Stimulated activated CD8-positive, alpha-beta memory T cell treated with anti-CD3 and anti-CD28 coated beads, Interleukin-4, amount 100 ng/mL, for 48 hours (primary cell): ENCODE data around the gene CD276.
"Not testable (repeated sequence)": the region's sequence is repeated elsewhere in the genome, so short reads cannot be mapped to it uniquely, and the experiment has no call there.

Experiments used
- DNase-seq: peaks from one replicate; pipeline ENCODE4 v3.0.0-alpha.2; 2020

The CD276 gene

DNA sequence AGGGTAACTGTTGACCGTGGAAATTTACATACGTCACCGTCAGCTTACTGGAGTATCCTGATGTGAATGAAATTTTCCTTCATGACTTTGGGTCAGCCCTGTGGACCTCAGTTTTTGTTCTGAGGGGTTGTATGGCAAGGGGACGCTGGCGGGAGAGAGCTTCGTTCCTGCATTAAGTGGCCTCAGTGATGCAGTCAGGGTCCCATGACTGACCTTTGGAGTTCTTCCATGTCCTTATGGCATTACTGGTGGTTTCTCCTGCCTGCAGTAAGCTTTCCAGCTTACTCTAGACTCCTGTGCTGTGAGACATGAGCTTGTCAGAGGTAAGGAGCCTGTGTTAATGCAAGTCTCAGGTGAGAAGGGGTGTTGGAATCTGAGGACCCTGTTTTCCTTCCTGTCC, 1.8 kb downstream of the CD276 start:
- no peak for DNase-seq

DNA sequence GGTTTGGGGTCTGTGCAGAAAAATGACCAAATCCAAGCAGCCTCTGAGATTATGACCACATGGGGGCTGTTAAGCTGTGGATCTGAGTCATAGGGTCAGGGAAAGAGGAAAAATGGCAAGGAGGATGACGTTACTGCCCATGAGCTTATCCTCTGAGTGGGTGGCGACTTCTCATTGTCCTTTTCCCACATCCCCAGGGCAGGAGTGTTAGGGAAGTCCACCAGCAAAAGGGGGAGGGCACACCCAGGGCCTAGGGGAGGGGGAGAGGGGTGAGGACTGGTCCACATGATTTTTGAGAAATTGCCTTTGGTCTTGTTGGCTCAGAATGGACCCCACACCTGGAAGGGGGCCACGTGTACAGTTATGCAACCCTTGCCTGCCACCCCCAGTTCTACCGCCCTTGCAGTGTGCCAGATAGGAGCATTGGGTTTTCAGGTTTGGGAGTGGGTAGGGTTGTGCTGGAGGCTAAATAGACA, 2.6 kb downstream of the CD276 start:
- DNase-seq: no peak

DNA sequence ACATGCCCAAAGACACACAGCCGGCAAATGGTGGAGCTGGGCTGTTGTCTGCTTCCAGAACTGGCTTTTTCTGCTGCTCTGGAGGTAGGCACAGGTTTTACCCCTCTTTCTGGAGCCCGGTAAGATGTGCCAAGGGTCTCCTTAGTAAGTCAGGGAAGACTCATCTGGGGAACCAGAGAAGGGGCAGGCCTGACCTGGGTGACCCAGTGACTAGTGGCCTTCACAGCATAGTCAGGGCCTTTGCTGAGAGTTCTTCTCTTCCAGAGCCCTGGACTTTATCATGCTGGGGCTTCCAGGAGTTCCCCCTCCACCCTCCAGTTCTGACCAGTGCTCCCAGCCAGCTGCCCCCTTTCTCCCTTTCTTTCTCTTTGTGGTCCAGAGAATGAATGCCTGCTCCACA, 3.2 kb downstream of the CD276 start:
- no peak for DNase-seq

DNA sequence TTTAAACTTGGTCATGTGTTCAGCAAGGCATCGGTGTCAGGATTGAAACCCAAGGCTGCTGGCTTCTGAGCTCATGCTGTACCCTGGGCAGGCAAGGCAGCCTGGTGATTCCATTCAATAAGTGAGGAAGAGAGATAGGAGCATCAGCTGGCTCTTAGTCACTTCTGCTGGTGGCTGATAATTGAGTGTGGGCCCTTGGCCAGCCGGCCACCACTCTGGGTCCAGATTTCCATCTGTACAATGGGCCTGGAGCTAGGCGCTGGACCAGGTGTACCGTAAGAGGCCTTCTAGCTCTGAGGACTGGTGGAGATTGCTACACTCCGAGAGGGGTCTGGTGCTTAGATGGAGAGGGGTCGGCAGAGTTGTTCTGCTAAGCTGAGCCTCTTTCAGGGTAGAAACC, 4.3 kb downstream of the CD276 start:
- DNase-seq: no peak

DNA sequence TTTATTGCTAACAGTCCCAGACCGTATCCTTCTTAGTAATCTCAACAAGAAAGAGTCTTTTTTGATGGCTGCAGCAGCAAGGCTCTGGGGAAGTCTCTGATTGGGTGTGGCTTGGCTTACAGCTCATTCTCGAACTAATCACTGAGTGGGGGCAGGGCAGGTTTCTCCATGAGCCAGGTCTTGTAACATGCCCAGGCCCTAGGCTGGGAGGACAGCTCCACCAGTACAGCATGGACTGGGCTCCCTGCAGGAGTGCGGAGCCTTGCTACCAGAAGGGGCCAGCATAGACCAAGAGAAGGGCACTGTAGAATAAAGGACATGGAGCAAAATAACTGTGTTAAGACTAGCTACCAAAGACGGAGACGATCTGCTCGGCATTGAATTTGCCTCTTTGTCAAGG, 7.2 kb downstream of the CD276 start:
- DNase-seq: no peak

DNA sequence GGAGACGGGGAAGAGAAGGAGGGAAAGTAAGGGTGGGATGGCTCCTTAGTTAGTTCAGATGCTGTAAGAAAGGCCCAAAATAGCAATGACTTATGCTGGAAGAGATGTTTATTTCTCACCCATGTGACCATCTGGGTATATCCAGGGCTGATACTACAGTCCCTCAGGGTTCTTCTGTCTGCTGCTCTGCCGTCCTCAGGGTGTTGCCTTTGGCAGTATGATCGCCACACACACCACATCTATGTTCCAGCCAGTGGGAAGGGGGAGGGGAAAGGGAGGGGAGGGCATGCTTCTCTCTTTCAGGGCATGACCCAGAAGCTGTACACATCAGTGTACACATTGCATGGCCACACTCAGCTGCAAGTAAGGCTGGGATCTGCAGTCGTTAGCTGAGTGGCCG, 10.2 kb downstream of the CD276 start:
- DNase-seq: no peak

DNA sequence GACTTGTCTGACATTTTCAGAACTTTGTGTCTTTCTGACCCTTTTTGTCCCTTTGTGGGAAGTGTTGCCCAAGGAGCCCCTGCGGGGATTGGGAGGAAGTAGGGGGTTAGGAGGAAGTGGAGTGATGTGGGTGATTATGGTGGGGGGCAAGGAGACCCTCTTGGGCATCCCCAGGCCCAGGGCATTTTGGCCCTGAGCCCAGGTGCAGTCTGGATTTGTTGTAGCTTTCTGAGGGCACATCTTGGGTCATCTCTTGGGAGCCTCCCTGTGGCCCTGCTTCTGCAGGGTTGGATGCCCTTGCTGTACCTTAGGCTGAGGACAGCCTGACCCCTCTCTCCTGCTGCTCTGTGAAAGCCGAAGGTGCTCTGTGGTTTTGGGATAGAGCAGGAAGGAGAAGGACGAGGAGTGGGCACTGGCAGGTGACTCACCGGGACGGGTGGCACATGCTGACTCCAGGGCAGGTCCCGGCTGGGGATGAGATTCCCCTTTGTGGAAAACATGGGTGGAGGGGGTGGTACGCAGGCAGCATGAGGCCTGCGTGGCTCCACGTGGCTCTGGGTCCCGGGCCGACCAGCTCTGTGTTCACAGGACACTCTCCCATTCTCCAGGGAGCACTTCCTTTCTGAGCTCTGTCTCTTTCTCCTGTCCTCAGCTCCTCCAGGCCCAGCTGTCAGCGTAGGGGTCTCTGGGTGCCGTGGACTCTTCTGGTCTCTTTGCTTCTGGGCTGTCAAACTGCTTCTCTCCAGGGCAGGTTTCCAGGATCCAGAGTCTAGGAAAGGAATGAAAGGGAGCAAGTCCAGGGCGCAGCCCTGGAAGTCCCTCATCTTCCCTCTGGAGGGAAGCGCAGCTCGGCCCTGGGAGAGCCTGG, 11.8 kb downstream of the CD276 start:
- no peak for DNase-seq

DNA sequence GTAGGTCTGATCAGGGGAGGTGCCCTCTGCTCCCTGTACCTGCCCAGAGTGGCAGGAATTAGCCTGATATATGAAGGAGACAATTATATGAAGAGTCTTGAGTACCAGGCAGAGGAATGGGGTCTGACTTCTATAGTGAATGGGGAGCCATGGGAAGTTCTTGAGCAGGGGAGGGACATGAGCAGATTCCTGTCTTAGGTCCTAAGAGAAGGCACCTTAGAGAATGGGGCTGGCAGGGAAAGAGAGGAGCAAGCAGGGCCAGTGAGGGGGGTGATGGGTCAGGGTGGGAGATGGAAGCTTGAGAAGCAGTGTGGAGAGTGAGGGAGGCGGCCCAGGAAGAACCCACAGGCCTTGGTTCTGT, 12.4 kb downstream of the CD276 start:
- DNase-seq: no peak

DNA sequence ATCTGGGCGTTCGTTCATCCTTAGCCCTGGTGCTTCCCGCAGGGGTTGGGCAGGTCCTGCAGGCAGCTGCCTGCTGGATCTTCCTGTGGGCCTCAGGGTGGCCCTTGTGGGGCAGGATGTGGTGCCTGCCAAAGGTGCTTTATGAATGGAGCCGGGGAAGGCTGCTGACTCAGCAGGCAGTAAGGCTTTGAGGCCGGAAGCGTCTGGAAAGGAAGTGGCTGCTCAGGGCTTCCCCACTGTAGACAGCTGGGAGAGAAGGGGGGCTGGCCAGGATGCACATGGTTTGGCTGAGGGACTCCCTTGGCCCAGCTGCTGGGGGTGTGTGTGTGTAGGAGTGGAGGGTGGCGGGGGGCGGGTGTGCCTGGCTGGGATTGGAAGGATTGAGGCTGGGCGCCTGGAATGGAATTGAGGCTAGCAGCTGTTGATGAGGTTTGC, 12.9 kb downstream of the CD276 start:
- DNase-seq: peak; percentile 81

DNA sequence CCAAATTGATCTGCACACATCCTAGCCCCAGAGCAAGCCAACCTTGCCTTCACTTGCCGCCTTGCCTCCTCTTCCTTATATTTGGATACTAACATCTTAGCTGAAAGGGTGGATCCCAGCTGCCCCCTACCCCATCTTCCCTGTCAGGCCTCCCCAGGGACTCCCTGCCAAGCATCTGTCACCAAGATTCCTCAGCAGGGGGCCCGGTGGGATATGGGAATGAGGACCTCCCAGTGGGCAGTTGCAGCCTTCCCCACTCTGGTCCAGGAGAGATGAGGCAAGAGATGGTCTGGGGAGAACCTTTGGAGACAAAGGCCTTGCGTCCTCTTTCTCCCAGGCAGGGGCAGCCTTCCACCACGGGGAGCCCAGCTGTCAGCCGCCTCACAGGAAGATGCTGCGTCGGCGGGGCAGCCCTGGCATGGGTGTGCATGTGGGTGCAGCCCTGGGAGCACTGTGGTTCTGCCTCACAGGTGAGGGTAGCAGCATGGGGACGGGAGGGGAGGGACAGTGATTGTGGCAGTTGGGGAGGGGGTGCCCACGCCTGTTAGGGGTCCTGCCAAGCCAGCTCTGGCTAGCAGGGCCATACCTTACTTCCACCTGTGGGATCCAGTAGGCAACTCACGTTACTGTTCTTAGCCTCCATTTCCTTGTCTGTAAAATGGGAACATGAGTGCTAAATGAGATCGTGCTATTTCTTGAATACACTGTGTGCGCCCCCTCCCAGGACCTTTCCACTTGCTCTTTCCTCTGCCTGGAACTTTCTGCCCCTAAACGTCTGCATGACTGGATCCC, 15.3 kb downstream of the CD276 start:
- no peak for DNase-seq

DNA sequence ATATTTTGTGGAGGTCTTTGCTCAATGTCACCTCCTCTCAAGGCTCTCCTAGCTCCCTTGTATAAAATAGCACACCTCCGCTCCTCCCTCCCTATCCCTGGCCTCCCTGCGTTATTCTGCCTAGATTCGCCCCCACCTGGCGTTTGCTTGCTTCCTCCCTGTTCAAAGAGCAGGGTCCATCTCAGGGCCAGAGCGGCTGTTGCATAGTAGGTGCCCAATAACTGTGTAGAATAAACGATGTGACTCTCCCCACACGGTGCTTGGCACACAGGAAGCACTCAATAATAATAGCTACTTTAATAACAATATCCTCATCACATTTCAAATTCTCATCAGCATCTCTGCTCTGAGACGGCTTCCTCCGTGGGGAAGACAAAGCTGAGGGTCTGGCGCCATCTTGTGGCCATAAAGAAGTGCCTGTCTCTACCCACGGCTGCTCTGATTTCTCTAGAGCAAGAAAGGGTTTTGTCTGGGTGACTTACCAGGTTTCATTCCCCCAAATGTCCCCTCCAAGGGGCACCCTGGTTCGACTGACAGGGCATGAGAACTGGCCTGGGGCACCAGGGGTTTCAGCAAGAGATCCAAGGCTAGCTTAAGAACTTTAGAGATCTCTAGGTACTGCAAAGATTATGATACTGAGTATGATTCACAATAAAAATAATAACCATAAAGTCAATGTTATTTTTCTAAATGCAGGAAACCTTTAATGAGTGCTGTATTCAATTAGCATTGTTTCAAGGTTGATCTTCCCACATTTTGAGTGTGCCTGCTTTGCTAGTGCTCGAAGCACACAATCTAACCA, 16.1 kb downstream of the CD276 start:
- peak; percentile 83 for DNase-seq

DNA sequence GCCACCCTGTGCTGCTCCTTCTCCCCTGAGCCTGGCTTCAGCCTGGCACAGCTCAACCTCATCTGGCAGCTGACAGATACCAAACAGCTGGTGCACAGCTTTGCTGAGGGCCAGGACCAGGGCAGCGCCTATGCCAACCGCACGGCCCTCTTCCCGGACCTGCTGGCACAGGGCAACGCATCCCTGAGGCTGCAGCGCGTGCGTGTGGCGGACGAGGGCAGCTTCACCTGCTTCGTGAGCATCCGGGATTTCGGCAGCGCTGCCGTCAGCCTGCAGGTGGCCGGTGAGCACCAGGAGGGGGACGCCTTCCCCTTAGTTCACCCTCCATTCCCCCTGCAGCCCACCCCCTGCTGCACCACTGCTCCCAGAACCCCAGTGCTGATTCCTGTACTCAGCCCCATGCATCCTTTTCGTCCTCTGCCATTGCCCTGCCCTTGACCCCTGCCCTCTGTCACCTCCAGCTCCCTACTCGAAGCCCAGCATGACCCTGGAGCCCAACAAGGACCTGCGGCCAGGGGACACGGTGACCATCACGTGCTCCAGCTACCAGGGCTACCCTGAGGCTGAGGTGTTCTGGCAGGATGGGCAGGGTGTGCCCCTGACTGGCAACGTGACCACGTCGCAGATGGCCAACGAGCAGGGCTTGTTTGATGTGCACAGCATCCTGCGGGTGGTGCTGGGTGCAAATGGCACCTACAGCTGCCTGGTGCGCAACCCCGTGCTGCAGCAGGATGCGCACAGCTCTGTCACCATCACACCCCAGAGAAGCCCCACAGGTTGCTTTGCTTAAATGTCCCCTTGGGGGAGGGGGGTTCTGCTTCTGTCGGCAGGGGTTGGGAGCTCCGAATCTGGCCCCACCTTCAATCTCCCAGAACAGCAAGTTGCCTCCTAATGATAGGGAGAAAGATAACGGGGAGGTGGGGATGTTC, 18.4 kb downstream of the CD276 start:
- not testable (repeated sequence) for DNase-seq

DNA sequence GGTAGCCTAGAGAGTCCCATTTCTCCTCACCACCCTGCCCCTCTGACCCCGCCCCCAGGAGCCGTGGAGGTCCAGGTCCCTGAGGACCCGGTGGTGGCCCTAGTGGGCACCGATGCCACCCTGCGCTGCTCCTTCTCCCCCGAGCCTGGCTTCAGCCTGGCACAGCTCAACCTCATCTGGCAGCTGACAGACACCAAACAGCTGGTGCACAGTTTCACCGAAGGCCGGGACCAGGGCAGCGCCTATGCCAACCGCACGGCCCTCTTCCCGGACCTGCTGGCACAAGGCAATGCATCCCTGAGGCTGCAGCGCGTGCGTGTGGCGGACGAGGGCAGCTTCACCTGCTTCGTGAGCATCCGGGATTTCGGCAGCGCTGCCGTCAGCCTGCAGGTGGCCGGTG, 19.4 kb downstream of the CD276 start:
- DNase-seq: not testable (repeated sequence)

DNA sequence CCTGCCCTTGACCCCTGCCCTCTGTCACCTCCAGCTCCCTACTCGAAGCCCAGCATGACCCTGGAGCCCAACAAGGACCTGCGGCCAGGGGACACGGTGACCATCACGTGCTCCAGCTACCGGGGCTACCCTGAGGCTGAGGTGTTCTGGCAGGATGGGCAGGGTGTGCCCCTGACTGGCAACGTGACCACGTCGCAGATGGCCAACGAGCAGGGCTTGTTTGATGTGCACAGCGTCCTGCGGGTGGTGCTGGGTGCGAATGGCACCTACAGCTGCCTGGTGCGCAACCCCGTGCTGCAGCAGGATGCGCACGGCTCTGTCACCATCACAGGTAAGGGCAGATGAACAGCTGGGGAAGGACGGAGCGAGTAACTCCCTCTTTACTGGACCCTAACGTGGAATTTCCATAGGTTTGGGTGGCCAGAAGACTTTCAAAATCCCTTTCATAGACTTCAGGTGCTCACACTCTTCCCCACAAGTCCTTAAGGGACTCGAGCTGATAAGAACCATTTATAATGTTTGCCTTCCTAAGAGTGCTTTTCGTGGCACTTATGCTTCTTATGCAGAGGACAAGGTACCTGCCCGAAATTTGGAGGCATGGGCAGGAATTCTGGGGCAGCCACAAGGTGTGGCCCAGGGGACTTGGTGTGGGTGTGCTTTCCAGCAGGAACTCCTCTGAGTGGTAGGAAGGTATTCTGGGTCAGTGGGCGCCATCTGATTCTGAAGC, 20.1 kb downstream of the CD276 start:
- not testable (repeated sequence) for DNase-seq

DNA sequence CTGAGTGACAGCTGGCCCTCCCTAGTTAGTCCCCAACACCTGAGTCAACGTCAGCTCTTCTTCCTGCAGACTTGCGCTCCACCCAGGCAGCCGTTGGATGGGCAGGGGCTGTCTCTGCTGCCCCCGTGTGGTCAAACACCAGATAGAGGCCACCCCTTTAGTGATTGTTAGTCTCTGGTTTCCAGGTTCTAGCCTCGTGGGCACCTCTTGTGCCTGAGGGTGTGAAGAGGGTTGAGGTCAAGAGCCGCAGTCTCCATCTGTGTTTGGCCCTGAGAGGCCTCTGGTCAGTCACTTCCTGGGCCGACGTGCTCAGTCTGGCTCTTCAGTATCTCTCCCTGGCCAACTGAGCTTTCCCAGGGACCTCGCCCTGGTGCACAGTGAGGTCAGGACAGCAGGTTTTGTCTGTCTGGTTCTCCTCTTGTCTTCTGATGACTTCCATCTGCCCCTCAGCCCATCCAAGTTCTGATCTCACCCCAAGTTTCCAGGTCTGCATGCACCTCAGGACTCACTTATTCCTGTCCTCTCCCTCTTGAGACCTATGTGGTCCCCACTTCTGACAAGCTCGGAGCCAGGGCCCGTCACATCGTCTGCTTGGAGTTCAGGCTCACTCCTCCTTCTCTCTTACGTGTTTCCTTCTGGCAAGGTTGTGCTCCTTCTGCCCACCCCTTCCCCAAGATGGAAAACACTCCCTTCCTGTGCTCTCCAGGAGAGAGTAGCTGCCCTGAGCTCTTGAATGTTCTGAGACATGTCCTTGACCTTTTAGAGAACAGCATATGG, 20.9 kb downstream of the CD276 start:
- DNase-seq: peak; percentile 78

DNA sequence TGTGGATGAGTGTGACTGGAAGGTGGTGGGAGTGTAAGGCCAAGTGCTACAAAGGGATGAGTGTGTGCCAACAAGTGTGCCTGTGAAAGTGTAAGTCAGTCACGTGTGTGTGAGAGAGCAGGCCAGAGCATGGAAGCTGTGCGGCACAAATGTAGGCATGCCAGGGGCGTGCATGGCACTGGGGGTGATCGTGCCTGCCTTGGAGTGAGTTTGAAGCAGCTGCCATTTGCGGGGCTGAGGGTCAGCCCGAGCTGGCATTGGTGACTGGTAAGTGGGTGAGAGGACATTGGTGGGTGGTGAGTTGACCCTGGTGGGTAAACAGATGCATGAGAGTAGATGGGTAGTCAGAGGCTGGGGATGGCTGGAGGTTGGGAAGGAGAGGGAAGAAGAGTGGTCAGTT, 24.5 kb downstream of the CD276 start:
- DNase-seq: no peak

DNA sequence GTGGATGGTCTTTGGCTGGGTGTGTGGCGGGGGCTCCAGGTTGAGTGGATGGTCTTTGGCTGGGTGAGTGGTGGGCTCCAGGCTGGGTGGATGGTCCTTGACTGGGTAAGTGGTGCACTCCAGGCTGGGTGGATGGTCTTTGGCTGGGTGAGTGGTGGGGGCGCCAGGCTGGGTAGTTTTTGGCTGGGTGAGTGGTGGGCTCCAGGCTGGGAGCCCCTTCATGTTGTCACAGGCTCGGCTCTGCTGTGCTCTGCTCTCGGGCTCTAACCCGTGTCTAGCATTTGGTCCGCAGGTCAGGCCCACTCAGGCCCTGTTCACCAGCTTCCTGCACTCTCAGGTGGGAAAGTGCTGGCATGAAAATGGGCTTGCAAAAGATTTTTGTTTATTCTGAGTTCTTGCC, 25.1 kb downstream of the CD276 start:
- no peak for DNase-seq

DNA sequence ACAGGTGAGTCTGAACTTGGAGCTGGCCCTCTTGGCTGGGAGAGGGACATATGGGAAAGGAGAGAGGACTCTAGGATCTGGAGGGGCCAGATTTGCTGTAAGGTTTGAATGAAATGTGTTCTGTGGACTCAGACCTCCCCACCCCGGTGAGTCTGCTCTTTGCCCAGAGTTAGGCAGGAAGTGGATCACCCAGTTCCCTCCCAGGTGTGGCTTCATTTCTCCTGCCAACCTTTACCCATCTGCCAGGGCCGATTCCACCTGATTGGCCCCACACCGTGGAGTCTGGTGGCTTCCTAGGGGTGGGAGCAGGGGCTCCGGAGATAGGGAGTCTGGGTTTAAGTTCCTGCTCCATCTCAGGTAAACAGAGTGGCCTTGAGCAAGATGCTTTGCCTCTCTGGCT, 25.5 kb downstream of the CD276 start:
- DNase-seq: no peak

DNA sequence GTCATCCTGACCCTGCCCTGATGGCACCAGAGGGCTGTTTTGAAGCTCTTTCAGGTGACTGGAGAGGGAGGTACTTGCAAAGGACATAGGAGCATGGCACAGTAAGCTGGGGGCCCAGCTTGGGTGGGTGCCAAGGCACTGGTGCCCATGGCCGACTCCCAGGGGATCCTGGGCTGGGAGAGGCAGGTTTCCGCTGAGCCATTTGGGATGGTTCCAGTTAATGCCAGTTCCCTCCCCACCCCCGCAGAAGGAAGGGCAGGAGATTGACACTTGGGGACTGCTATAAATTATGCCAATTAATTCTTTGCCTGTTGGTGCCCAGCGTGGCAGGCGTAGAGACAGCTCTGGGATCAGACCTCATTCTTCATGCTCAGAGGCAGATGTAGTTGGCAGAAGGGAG, 26.1 kb downstream of the CD276 start:
- DNase-seq: no peak

DNA sequence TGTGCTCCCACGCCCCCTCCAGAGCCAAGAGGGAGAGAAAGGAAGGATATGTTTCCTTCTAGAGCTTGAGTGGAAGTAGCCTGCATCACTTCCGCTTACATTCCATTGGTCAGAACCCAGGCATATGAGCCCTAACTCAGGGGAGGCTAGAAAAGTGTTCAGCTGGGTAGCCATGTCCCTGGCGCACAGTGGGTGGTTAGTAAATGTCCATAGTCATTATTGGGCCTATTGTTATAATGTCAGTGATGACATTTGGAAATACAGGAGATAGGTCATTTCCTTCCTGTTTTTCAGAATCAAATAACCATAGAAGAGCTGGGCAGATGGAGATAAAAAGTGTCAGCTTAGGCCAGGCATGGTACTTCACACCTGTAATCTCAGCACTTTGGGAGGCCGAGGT, 27.3 kb downstream of the CD276 start:
- DNase-seq: no peak

DNA sequence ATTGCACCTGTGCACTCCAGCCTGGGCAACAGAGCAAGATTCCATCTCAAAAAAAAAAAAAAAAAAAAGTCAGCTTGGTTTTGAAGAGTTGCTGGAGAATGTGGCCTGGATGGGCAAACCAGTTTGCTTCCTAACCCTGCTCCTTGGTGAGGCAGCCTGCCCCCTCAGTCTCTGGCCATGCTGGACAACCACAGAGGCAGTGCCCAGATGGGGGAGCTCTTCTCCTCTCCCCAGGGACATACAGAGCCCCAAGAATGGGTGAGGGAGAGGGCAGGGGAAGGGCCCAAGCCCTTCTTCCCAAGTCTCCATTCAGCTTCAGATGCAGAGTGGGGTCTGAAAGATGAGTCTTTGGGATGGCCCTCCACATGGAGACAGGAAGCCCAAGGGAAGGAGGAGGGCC, 27.9 kb downstream of the CD276 start:
- DNase-seq: no peak
